ENCODE data around the gene RACK1.

DNA sequence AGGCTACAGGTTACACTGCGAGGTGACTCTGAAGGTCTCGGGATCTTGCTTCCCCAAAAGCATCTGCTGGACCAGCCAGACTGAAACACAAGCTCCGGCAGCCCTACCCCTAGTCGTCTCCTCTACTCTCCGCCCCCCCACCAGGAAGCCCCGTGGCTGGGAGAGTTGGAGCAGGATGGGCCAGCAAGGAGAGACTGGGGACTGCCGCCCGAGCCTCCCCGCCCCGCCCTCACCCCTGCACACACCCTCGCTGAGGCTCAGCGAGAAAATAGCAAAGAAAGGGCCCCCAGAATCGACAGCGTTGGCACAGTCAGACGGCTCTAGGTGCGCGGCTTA, 40.0 kb downstream of the RACK1 start:
- TF ChIP-seq POU5F1 (IDR thresholded peaks at IDR 0.05; ENCODE audit: low read depth, low read length) = no peak
- TF ChIP-seq, protein P1, sequence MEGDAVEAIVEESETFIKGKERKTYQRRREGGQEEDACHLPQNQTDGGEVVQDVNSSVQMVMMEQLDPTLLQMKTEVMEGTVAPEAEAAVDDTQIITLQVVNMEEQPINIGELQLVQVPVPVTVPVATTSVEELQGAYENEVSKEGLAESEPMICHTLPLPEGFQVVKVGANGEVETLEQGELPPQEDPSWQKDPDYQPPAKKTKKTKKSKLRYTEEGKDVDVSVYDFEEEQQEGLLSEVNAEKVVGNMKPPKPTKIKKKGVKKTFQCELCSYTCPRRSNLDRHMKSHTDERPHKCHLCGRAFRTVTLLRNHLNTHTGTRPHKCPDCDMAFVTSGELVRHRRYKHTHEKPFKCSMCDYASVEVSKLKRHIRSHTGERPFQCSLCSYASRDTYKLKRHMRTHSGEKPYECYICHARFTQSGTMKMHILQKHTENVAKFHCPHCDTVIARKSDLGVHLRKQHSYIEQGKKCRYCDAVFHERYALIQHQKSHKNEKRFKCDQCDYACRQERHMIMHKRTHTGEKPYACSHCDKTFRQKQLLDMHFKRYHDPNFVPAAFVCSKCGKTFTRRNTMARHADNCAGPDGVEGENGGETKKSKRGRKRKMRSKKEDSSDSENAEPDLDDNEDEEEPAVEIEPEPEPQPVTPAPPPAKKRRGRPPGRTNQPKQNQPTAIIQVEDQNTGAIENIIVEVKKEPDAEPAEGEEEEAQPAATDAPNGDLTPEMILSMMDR (IDR thresholded peaks at IDR 0.05; ENCODE audit: control extremely low read depth in 1 of 3, insufficient read depth in 1 of 3, low read depth in 1 of 3, low read length in 3 of 3) = no peak
- TF ChIP-seq RBBP5 (IDR thresholded peaks at IDR 0.05; ENCODE audit: borderline replicate concordance, low read depth, low read length) = no peak; the same call in 1 of the 2 replicates
- TF ChIP-seq SAP30 (IDR thresholded peaks at IDR 0.05; ENCODE audit: insufficient read depth, insufficient replicate concordance, low read length) = no peak
- TF ChIP-seq POLR2AphosphoS5 (IDR thresholded peaks at IDR 0.05; ENCODE audit: low read depth, low read length) = no peak
- no peak for TF ChIP-seq RFX5 (IDR thresholded peaks at IDR 0.05; ENCODE audit: borderline replicate concordance, low read depth, low read length)
- TF ChIP-seq, protein P2, sequence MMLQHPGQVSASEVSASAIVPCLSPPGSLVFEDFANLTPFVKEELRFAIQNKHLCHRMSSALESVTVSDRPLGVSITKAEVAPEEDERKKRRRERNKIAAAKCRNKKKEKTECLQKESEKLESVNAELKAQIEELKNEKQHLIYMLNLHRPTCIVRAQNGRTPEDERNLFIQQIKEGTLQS (IDR thresholded peaks at IDR 0.05; ENCODE audit: insufficient read depth, low read depth, low read length) = no peak
- no peak for TF ChIP-seq SP2 (IDR thresholded peaks at IDR 0.05; ENCODE audit: low read length)
- no peak for TF ChIP-seq CREB1 (IDR thresholded peaks at IDR 0.05)
- no peak for TF ChIP-seq POLR2A (IDR thresholded peaks at IDR 0.05; ENCODE audit: control extremely low read depth in 1 of 2, low read depth in 2 of 2, low read length in 2 of 2)
- TF ChIP-seq RAD21 (IDR thresholded peaks at IDR 0.05 in 1 of 2, conservative IDR thresholded peaks at IDR 0.05 in 1 of 2; ENCODE audit: low read depth in 2 of 2, low read length in 2 of 2) = no peak
- no peak for TF ChIP-seq HDAC6 (IDR thresholded peaks at IDR 0.05; ENCODE audit: low read depth, low read length)
